ENCODE measurements around the gene GPC5.
"Not testable (repeated sequence)": the region's sequence is repeated elsewhere in the genome, so short reads cannot be mapped to it uniquely, and the experiment has no call there.

The GPC5 gene

GRCh38 chr13:92657565-92657964 lies 1259.1 kb downstream of the GPC5 start:
- DNase-seq (ENCODE audit: low spot score), result peak; percentile 64

GRCh38 chr13:92658293-92658692 lies 1259.9 kb downstream of the GPC5 start:
- DNase-seq (ENCODE audit: low spot score), result no peak

GRCh38 chr13:92661406-92661805 lies 1263.0 kb downstream of the GPC5 start:
- DNase-seq (ENCODE audit: low spot score), result no peak

- no peak for DNase-seq (ENCODE audit: low spot score)
Observed at GRCh38 chr13:92668157-92668556, 1269.7 kb downstream of the GPC5 start.

GRCh38 chr13:92670096-92670495 lies 1271.7 kb downstream of the GPC5 start:
- no peak for DNase-seq (ENCODE audit: low spot score)

- DNase-seq (ENCODE audit: low spot score), result no peak
Observed at GRCh38 chr13:92671821-92672220, 1273.4 kb downstream of the GPC5 start.

GRCh38 chr13:92676246-92676645 lies 1277.8 kb downstream of the GPC5 start:
- no peak for DNase-seq (ENCODE audit: low spot score)

GRCh38 chr13:92677571-92677970 lies 1279.2 kb downstream of the GPC5 start:
- DNase-seq (ENCODE audit: low spot score), result no peak

GRCh38 chr13:92679602-92680001 lies 1281.2 kb downstream of the GPC5 start:
- no peak for DNase-seq (ENCODE audit: low spot score)

- DNase-seq (ENCODE audit: low spot score), result no peak
Observed at GRCh38 chr13:92681239-92681638, 1282.8 kb downstream of the GPC5 start.

- DNase-seq (ENCODE audit: low spot score), result no peak
Observed at GRCh38 chr13:92682832-92683517, 1284.6 kb downstream of the GPC5 start.

- no peak for DNase-seq (ENCODE audit: low spot score)
Observed at GRCh38 chr13:92694047-92694446, 1295.6 kb downstream of the GPC5 start.

GRCh38 chr13:92695827-92696226 lies 1297.4 kb downstream of the GPC5 start:
- not testable (repeated sequence) for DNase-seq (ENCODE audit: low spot score)

- DNase-seq (ENCODE audit: low spot score), result peak; percentile 23
Observed at GRCh38 chr13:92716749-92717148, 1318.3 kb downstream of the GPC5 start.

- DNase-seq (ENCODE audit: low spot score), result no peak
Observed at GRCh38 chr13:92717857-92718256, 1319.4 kb downstream of the GPC5 start.

- no peak for DNase-seq (ENCODE audit: low spot score)
Observed at GRCh38 chr13:92719868-92720267, 1321.4 kb downstream of the GPC5 start.

- no peak for DNase-seq (ENCODE audit: low spot score)
Observed at GRCh38 chr13:92721620-92722019, 1323.2 kb downstream of the GPC5 start.

GRCh38 chr13:92727118-92727517 lies 1328.7 kb downstream of the GPC5 start:
- no peak for DNase-seq (ENCODE audit: low spot score)

- no peak for DNase-seq (ENCODE audit: low spot score)
Observed at GRCh38 chr13:92734068-92734467, 1335.6 kb downstream of the GPC5 start.

GRCh38 chr13:92734545-92734944 lies 1336.1 kb downstream of the GPC5 start:
- no peak for DNase-seq (ENCODE audit: low spot score)

GRCh38 chr13:92735909-92736308 lies 1337.5 kb downstream of the GPC5 start:
- no peak for DNase-seq (ENCODE audit: low spot score)

GRCh38 chr13:92739306-92739818 lies 1340.9 kb downstream of the GPC5 start:
- no peak for DNase-seq (ENCODE audit: low spot score)

- DNase-seq (ENCODE audit: low spot score), result no peak
Observed at GRCh38 chr13:92743992-92744391, 1345.6 kb downstream of the GPC5 start.

GRCh38 chr13:92745258-92745657 lies 1346.8 kb downstream of the GPC5 start:
- DNase-seq (ENCODE audit: low spot score), result peak; percentile 58

Data from kidney tubule cell (primary cell).